NCI-H510A treated with DMSO at 0.1 percent for 48 hours (cell line): ENCODE data around the gene SLCO6A1.
"Not testable (repeated sequence)": the region's sequence is repeated elsewhere in the genome, so short reads cannot be mapped to it uniquely, and the experiment has no call there.

Experiments
- DNase-seq: peaks from one replicate; lab custom pipeline; 2025; lab: John Stamatoyannopoulos, UW

The SLCO6A1 gene

GRCh38 chr5:102498271-102499034 lies at the start of gene SLCO6A1:
Gene SLCO6A1, minus strand, starts transcription at chr5:102499001. Its CDS starts 157 bp downstream, at chr5:102498844.
- DNase-seq: no peak

GRCh38 chr5:102547141-102548035 lies 48.6 kb upstream of the SLCO6A1 start:
- DNase-seq: no peak

- no peak for DNase-seq
These were observed 46.4 kb upstream of the SLCO6A1 start for GRCh38 chr5:102545175-102545574.

- DNase-seq: no peak
These were observed 43.3 kb upstream of the SLCO6A1 start for GRCh38 chr5:102542057-102542456.

GRCh38 chr5:102539996-102540728 lies 41.4 kb upstream of the SLCO6A1 start:
- peak; percentile 1 for DNase-seq

- peak; percentile 5 for DNase-seq
These were observed 40.8 kb upstream of the SLCO6A1 start for GRCh38 chr5:102539562-102539961.

GRCh38 chr5:102537011-102537410 lies 38.2 kb upstream of the SLCO6A1 start:
- DNase-seq: no peak

- peak; percentile 14 for DNase-seq
These were observed 37.6 kb upstream of the SLCO6A1 start for GRCh38 chr5:102536323-102536928.

- no peak for DNase-seq
These were observed 33.3 kb upstream of the SLCO6A1 start for GRCh38 chr5:102532123-102532522.

GRCh38 chr5:102531506-102531905 lies 32.7 kb upstream of the SLCO6A1 start:
- no peak for DNase-seq

- no peak for DNase-seq
These were observed 30.6 kb upstream of the SLCO6A1 start for GRCh38 chr5:102529447-102529846.

GRCh38 chr5:102529031-102529430 lies 30.2 kb upstream of the SLCO6A1 start:
- DNase-seq: no peak

GRCh38 chr5:102528600-102528999 lies 29.8 kb upstream of the SLCO6A1 start:
- DNase-seq: no peak

GRCh38 chr5:102527547-102527946 lies 28.7 kb upstream of the SLCO6A1 start:
- DNase-seq: no peak

GRCh38 chr5:102523541-102524175 lies 24.9 kb upstream of the SLCO6A1 start:
- no peak for DNase-seq

GRCh38 chr5:102511666-102512065 lies 12.9 kb upstream of the SLCO6A1 start:
- DNase-seq: no peak

GRCh38 chr5:102491261-102491914 lies 7.4 kb downstream of the SLCO6A1 start:
- not testable (repeated sequence) for DNase-seq

GRCh38 chr5:102483736-102484135 lies 15.1 kb downstream of the SLCO6A1 start:
- DNase-seq: no peak

- peak; percentile 14 for DNase-seq
These were observed 17.6 kb downstream of the SLCO6A1 start for GRCh38 chr5:102481054-102481715.

GRCh38 chr5:102453716-102454115 lies 45.1 kb downstream of the SLCO6A1 start:
- no peak for DNase-seq
